WTC11 (cell line): ENCODE data around the gene LRMDA. TPM values are rescaled to one million over a fixed set of nuclear protein-coding genes. Genes with fewer than 3 reads are reported as not detected.

Experiments
- ATAC-seq: fragments of 200-7000 bp; cut with Tn5 transposase; 2 replicates; pipeline ENCODE4 v1.10.0; 2021; ENCODE audit warnings: mild to moderate bottlenecking, moderate library complexity
- CTCF ChIA-PET: fragments of 300-600 bp; sonication (Branson Sonifier 250); formaldehyde crosslinking; loops from one replicate; lab custom pipeline; 2021; ENCODE audit warnings: antibody characterized with exemption; lab: Charles Lee
- POLR2A ChIA-PET: fragments of 350-600 bp; sonication (Branson Sonifier 250); formaldehyde crosslinking; loops from one replicate; lab custom pipeline; 2021; ENCODE audit warnings: antibody characterized with exemption; lab: Charles Lee
- DNase-seq: peaks from one replicate; pipeline ENCODE4 v3.0.0; 2021; ENCODE audit warnings: low spot score
- H3K27ac Mint-ChIP-seq: 2 replicates; pipeline ENCODE4 v1.8.0; 2021; ENCODE audit warnings: mixed read lengths
- H3K27me3 Mint-ChIP-seq: 2 replicates; pipeline ENCODE4 v1.8.0; 2021; ENCODE audit warnings: low read depth, mild to moderate bottlenecking, moderate library complexity, mixed read lengths
- H3K36me3 Mint-ChIP-seq: 2 replicates; pipeline ENCODE4 v1.8.0; 2021; ENCODE audit warnings: mixed read lengths
- H3K4me1 Mint-ChIP-seq: 2 replicates; pipeline ENCODE4 v1.8.0; 2022; ENCODE audit warnings: mixed read lengths
- H3K4me3 Mint-ChIP-seq: 2 replicates; pipeline ENCODE4 v1.8.0; 2021; ENCODE audit warnings: mild to moderate bottlenecking, moderate library complexity, mixed read lengths
- H3K9me3 Mint-ChIP-seq: 2 replicates; pipeline ENCODE4 v1.8.0; 2021; ENCODE audit warnings: mixed read lengths
- ARID4B ChIP-seq: sonication (generic); formaldehyde crosslinking; IDR thresholded peaks from 2 replicates; pipeline ENCODE4 v1.8.0; 2023; ENCODE audit warnings: missing genetic modification reagents, mild to moderate bottlenecking, borderline replicate concordance
- FOXJ3 ChIP-seq: sonication (generic); formaldehyde crosslinking; IDR thresholded peaks from 2 replicates; pipeline ENCODE4 v1.9.0; 2021; ENCODE audit warnings: missing genetic modification reagents, mild to moderate bottlenecking, borderline replicate concordance
- FOXK1 ChIP-seq: sonication (generic); formaldehyde crosslinking; IDR thresholded peaks from 2 replicates; pipeline ENCODE4 v1.8.0; 2022; ENCODE audit warnings: mild to moderate bottlenecking, moderate library complexity, missing genetic modification reagents
- GRHL2 ChIP-seq: fragments of 250-450 bp; sonication (Bioruptor Pico); IDR thresholded peaks from 2 replicates; pipeline ENCODE4 v1.8.0; 2022; ENCODE audit warnings: mild to moderate bottlenecking, moderate library complexity; ENCODE audit not compliant: insufficient replicate concordance, severe bottlenecking
- JUN ChIP-seq: sonication (generic); formaldehyde crosslinking; IDR thresholded peaks from 2 replicates; pipeline ENCODE4 v1.8.0; 2023; ENCODE audit warnings: mild to moderate bottlenecking, missing genetic modification reagents
- MXD4 ChIP-seq: fragments of 250-450 bp; sonication (Bioruptor Pico); IDR thresholded peaks from 2 replicates; pipeline ENCODE4 v1.8.0; 2021; ENCODE audit warnings: mild to moderate bottlenecking, moderate library complexity, borderline replicate concordance
- MYBL2 ChIP-seq: sonication (generic); formaldehyde crosslinking; IDR thresholded peaks from 2 replicates; pipeline ENCODE4 v1.8.1; 2023; ENCODE audit warnings: mild to moderate bottlenecking, moderate library complexity, missing genetic modification reagents
- NR2C2 ChIP-seq: sonication (generic); formaldehyde crosslinking; IDR thresholded peaks from 2 replicates; pipeline ENCODE4 v1.8.0; 2022; ENCODE audit warnings: mild to moderate bottlenecking, missing genetic modification reagents
- NR3C1 ChIP-seq: sonication (generic); formaldehyde crosslinking; conservative IDR thresholded peaks from 2 replicates; pipeline ENCODE4 v1.8.1; 2023; ENCODE audit warnings: low read depth, mild to moderate bottlenecking, missing genetic modification reagents
- SMAD3 ChIP-seq: sonication (generic); formaldehyde crosslinking; IDR thresholded peaks from 2 replicates; pipeline ENCODE4 v1.8.0; 2022; ENCODE audit warnings: missing genetic modification reagents, mild to moderate bottlenecking, borderline replicate concordance
- SOX15 ChIP-seq: fragments of 250-450 bp; sonication (Bioruptor Pico); IDR thresholded peaks from 2 replicates; pipeline ENCODE4 v1.9.0; 2021; ENCODE audit warnings: mild to moderate bottlenecking
- TP53 ChIP-seq: sonication (generic); formaldehyde crosslinking; IDR thresholded peaks from 2 replicates; pipeline ENCODE4 v1.8.1; 2023; ENCODE audit warnings: mild to moderate bottlenecking, missing genetic modification reagents
- ZMAT4 ChIP-seq: fragments of 250-450 bp; sonication (Bioruptor Pico); IDR thresholded peaks from 2 replicates; pipeline ENCODE4 v1.9.0; 2021; ENCODE audit warnings: mild to moderate bottlenecking
- ZNF281 ChIP-seq: sonication (generic); formaldehyde crosslinking; IDR thresholded peaks from 2 replicates; pipeline ENCODE4 v1.8.0; 2023; ENCODE audit warnings: mild to moderate bottlenecking, missing genetic modification reagents
- ZNF317 ChIP-seq: sonication (generic); formaldehyde crosslinking; IDR thresholded peaks from 2 replicates; pipeline ENCODE4 v1.8.1; 2023; ENCODE audit warnings: low read depth, mild to moderate bottlenecking, moderate library complexity, missing genetic modification reagents, borderline replicate concordance
- total RNA-seq: library from RNA; stranded (reverse); gene quantifications from 3 replicates; pipeline ENCODE4 v1.2.3, GENCODE V29; 2021
- TF ChIP-seq, protein P1 (sequence below): sonication (generic); formaldehyde crosslinking; IDR thresholded peaks from 2 replicates; pipeline ENCODE4 v1.8.1; 2023; ENCODE audit warnings: mild to moderate bottlenecking, missing genetic modification reagents, borderline replicate concordance
- TF ChIP-seq, protein P2 (sequence below): sonication (generic); formaldehyde crosslinking; IDR thresholded peaks from 2 replicates; pipeline ENCODE4 v1.8.0; 2023; ENCODE audit warnings: missing genetic modification reagents
- TF ChIP-seq, protein P3 (sequence below): sonication (generic); formaldehyde crosslinking; IDR thresholded peaks from 2 replicates; pipeline ENCODE4 v1.8.0; 2022; ENCODE audit warnings: mild to moderate bottlenecking, missing genetic modification reagents
- TF ChIP-seq, protein P4 (sequence below): sonication (generic); formaldehyde crosslinking; IDR thresholded peaks from 2 replicates; pipeline ENCODE4 v1.8.1; 2022; ENCODE audit warnings: mild to moderate bottlenecking, missing genetic modification reagents, moderate library complexity, borderline replicate concordance
- TF ChIP-seq, protein P5 (sequence below): sonication (generic); formaldehyde crosslinking; IDR thresholded peaks from 2 replicates; pipeline ENCODE4 v1.8.0; 2022; ENCODE audit warnings: mild to moderate bottlenecking, missing genetic modification reagents

The LRMDA gene
- total RNA-seq, 1 experiment from 2014 or later, result 0.92 TPM

DNA sequence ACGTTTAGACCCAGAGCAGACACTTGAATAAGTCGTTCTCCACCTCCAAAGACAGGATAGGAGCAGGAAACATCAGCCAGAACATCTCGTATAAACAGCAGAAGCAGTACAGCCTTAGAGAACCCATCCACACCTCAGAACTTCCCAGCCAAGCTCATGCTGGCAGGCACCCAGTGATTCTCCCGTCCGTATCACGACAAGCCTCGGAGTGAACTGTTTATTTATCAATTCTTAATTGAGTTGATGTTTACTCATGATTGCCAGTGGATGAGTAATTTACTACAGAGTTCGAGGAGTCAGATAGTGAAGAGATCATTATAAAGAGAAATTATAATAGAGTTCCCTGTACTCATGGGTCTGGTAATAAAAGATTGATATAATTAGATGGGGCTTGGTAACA, 811.5 kb downstream of the LRMDA start (continued):
- TF ChIP-seq ZNF281 (CRISPR knock-in tag), result no peak

- DNase-seq, result no peak
- peaks cover 39% of the 10 kb centered on the region for H3K27me3 Mint-ChIP-seq
- H3K36me3 Mint-ChIP-seq, result no peaks in the 10 kb centered on the region
- TF ChIP-seq SMAD3 (CRISPR knock-in tag) (no peak), GRHL2 (CRISPR knock-in tag) (no peak), FOXK1 (no peak), SOX15 (CRISPR knock-in tag) (no peak), NR3C1 (CRISPR knock-in tag) (no peak), MYBL2 (CRISPR knock-in tag) (no peak), FOXJ3 (CRISPR knock-in tag) (no peak), ZNF317 (CRISPR knock-in tag) (no peak), ZMAT4 (CRISPR knock-in tag) (no peak), ARID4B (CRISPR knock-in tag) (no peak), MXD4 (CRISPR knock-in tag) (no peak), NR2C2 (no peak), JUN (CRISPR knock-in tag) (no peak), TP53 (no peak)
- TF ChIP-seq, protein P1, sequence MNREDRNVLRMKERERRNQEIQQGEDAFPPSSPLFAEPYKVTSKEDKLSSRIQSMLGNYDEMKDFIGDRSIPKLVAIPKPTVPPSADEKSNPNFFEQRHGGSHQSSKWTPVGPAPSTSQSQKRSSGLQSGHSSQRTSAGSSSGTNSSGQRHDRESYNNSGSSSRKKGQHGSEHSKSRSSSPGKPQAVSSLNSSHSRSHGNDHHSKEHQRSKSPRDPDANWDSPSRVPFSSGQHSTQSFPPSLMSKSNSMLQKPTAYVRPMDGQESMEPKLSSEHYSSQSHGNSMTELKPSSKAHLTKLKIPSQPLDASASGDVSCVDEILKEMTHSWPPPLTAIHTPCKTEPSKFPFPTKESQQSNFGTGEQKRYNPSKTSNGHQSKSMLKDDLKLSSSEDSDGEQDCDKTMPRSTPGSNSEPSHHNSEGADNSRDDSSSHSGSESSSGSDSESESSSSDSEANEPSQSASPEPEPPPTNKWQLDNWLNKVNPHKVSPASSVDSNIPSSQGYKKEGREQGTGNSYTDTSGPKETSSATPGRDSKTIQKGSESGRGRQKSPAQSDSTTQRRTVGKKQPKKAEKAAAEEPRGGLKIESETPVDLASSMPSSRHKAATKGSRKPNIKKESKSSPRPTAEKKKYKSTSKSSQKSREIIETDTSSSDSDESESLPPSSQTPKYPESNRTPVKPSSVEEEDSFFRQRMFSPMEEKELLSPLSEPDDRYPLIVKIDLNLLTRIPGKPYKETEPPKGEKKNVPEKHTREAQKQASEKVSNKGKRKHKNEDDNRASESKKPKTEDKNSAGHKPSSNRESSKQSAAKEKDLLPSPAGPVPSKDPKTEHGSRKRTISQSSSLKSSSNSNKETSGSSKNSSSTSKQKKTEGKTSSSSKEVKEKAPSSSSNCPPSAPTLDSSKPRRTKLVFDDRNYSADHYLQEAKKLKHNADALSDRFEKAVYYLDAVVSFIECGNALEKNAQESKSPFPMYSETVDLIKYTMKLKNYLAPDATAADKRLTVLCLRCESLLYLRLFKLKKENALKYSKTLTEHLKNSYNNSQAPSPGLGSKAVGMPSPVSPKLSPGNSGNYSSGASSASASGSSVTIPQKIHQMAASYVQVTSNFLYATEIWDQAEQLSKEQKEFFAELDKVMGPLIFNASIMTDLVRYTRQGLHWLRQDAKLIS (CRISPR knock-in tag), result no peak
- TF ChIP-seq, protein P2, sequence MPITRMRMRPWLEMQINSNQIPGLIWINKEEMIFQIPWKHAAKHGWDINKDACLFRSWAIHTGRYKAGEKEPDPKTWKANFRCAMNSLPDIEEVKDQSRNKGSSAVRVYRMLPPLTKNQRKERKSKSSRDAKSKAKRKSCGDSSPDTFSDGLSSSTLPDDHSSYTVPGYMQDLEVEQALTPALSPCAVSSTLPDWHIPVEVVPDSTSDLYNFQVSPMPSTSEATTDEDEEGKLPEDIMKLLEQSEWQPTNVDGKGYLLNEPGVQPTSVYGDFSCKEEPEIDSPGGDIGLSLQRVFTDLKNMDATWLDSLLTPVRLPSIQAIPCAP (CRISPR knock-in tag), result no peak
- TF ChIP-seq, protein P3, sequence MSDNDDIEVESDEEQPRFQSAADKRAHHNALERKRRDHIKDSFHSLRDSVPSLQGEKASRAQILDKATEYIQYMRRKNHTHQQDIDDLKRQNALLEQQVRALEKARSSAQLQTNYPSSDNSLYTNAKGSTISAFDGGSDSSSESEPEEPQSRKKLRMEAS (CRISPR knock-in tag), result no peak
- TF ChIP-seq, protein P4, sequence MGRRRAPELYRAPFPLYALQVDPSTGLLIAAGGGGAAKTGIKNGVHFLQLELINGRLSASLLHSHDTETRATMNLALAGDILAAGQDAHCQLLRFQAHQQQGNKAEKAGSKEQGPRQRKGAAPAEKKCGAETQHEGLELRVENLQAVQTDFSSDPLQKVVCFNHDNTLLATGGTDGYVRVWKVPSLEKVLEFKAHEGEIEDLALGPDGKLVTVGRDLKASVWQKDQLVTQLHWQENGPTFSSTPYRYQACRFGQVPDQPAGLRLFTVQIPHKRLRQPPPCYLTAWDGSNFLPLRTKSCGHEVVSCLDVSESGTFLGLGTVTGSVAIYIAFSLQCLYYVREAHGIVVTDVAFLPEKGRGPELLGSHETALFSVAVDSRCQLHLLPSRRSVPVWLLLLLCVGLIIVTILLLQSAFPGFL (CRISPR knock-in tag), result no peak
- TF ChIP-seq, protein P5, sequence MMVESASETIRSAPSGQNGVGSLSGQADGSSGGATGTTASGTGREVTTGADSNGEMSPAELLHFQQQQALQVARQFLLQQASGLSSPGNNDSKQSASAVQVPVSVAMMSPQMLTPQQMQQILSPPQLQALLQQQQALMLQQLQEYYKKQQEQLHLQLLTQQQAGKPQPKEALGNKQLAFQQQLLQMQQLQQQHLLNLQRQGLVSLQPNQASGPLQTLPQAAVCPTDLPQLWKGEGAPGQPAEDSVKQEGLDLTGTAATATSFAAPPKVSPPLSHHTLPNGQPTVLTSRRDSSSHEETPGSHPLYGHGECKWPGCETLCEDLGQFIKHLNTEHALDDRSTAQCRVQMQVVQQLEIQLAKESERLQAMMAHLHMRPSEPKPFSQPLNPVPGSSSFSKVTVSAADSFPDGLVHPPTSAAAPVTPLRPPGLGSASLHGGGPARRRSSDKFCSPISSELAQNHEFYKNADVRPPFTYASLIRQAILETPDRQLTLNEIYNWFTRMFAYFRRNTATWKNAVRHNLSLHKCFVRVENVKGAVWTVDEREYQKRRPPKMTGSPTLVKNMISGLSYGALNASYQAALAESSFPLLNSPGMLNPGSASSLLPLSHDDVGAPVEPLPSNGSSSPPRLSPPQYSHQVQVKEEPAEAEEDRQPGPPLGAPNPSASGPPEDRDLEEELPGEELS (CRISPR knock-in tag), result no peak
- ChIA-PET POLR2A (no interaction called here), CTCF (no interaction called here)
- H3K4me1 Mint-ChIP-seq, result peaks cover 2% of the 10 kb centered on the region
- H3K9me3 Mint-ChIP-seq, result no peaks in the 10 kb centered on the region
- no peak overlapping the region for H3K27ac Mint-ChIP-seq
- no peak for ATAC-seq
- no peak overlapping the region for H3K4me3 Mint-ChIP-seq
Measured at GRCh38 chr10:76244061-76244686, 812.8 kb downstream of the LRMDA start.
